Pancreas (tissue), 10 donors: ENCODE results near the gene GPR108. TPM values are rescaled to one million over a fixed set of nuclear protein-coding genes. Genes with fewer than 3 reads are reported as not detected.

ENCODE experiments used
- ATAC-seq, 4 donors: fragments of 200-7000 bp; cut with Tn5 transposase; one replicate each; pipeline versions ENCODE4 v1.8.0 to v1.9.1; 2020; ENCODE audit warnings: mild to moderate bottlenecking in 4 of 4, moderate library complexity in 4 of 4
- DNase-seq, 6 donors: peaks; one replicate each; pipeline ENCODE4 v3.0.0-alpha.2; 2020
- FAIRE-seq: peaks from 2 replicates; lab custom pipeline; 2012; peaks lifted over from hg19 to GRCh38; lab: Jason Lieb, UNC
- H3K27ac ChIP-seq, 4 donors: fragments of 200-600 bp; sonication (generic); 1 replicate in 3 of 4; 2 replicates in 1 of 4; pipeline versions ENCODE4 v1.5.0 to v1.8.0; 2020
- H3K27me3 ChIP-seq, 4 donors: fragments of 200-600 bp; one replicate each; pipeline ENCODE4 v1.8.0; 2021
- H3K36me3 ChIP-seq, 3 donors: fragments of 200-600 bp; sonication (generic) in 1 of 3; one replicate each; pipeline versions ENCODE4 v1.5.0 to v1.8.0; 2020 to 2021
- H3K4me1 ChIP-seq, 3 donors: fragments of 200-600 bp; one replicate each; pipeline ENCODE4 v1.8.0; 2021
- H3K4me3 ChIP-seq, 4 donors: fragments of 200-600 bp; sonication (generic) in 2 of 4; one replicate each; pipeline versions ENCODE4 v1.5.0 to v1.8.0; 2020 to 2021
- H3K9me3 ChIP-seq, 4 donors: fragments of 200-600 bp; one replicate each; pipeline ENCODE4 v1.8.0; 2021
- CTCF ChIP-seq, 4 donors: fragments of 200-600 bp; sonication (generic) in 3 of 4; IDR thresholded peaks; one replicate each; pipeline versions ENCODE4 v1.5.0 to v1.8.0; 2021; ENCODE audit warnings: antibody characterized with exemption in 4 of 4
- WGBS, 2 donors: extraction: QIAGEN DNeasy Blood & Tissue Kit; methylation state at CpG; one replicate each; pipeline ENCODE4 v1.1.7; 2013; 5-methylcytosine and 5-hydroxymethylcytosine counted together
- intact Hi-C, 3 donors: fragments of 100-400 bp; cut with DNase I; formaldehyde crosslinking; loops; one replicate each; pipeline versions ENCODE4 v1.11.1 to v1.14.2; 2022
- polyA plus RNA-seq, 2 donors: library from polyadenylated mRNA; stranded (reverse); fragments of 200-250 nt; gene quantifications; one replicate each; pipeline ENCODE4 v1.2.3, GENCODE V29; 2013
- total RNA-seq, 6 donors: library from RNA; stranded (reverse); fragmentation: NEBNext Ultra II Directional in 4 of 6; extraction: Animal tissue kit (Norgen Biotek cat#: 25700) in 4 of 6; gene quantifications; one replicate each; pipeline versions ENCODE4 v1.2.1 to v1.2.4, GENCODE V29; 2021 to 2023
- donor health status: healthy with polysubstance abuse.
- donor health status: DM: no; HTN: no; CAD: no; lungs with moderate emphysema.
- donor health status: DM: no; HTN: no; CAD: no.
- donor health status: control.
- donor health status: control.
- donor health status: Bipolar disorder and iron deficiency.
- donor health status: DM: yes; HTN: yes; CAD: no.
- donor health status: DM: no; HTN: no; CAD: no.
- donor health status: DM: no; HTN: no; CAD: no.
- donor health status: DM: yes; HTN: yes; CAD: no.

Gene GPR108
- total and polyA plus RNA-seq, 8 donors = 46.1 to 154 (median 54.0) TPM

- Histone ChIP-seq H3K27ac (no peak overlapping the region), H3K27me3 (no peaks in the 10 kb centered on the region), H3K4me1 (no peaks in the 10 kb centered on the region), H3K9me3 (no peaks in the 10 kb centered on the region), H3K36me3 (peaks cover 0 to 4% (median 0%) of the 10 kb centered on the region in 3 donors), H3K4me3 (no peak overlapping the region)
- intact Hi-C loops = no loop called here
- TF ChIP-seq CTCF (IDR thresholded peaks at IDR 0.05) = no peak
- DNase-seq (no peak), FAIRE-seq (no peak), ATAC-seq (peak in 2 of 4 donors; percentile 15 to 57)
- WGBS, 2 donors = 88 to 93% methylated on average over 23 to 24 of the region's 25 CpGs
Observed at GRCh38 chr19:6694147-6694815, 43.1 kb downstream of the GPR108 start.

GRCh38 chr19:6693681-6694080, 43.7 kb downstream of the GPR108 start:
- H3K4me3 ChIP-seq = no peak overlapping the region
- H3K4me1 ChIP-seq = no peaks in the 10 kb centered on the region
- ATAC-seq (peak in 2 of 4 donors; percentile 20 to 21), DNase-seq (no peak), FAIRE-seq (no peak)
- H3K27ac ChIP-seq = no peak overlapping the region
- TF ChIP-seq CTCF (IDR thresholded peaks at IDR 0.05) = no peak
- intact Hi-C loops = no loop called here
- WGBS, 2 donors = 71 to 78% methylated on average over 7 of the region's 7 CpGs
- H3K27me3 ChIP-seq = no peaks in the 10 kb centered on the region
- no peaks in the 10 kb centered on the region for H3K9me3 ChIP-seq
- H3K36me3 ChIP-seq = peaks cover 0 to 4% (median 0%) of the 10 kb centered on the region in 3 donors

GRCh38 chr19:6693056-6693471, 44.3 kb downstream of the GPR108 start:
- ATAC-seq = peak in 1 of 4 donors; percentile 8

GRCh38 chr19:6692027-6692426, 45.4 kb downstream of the GPR108 start:
- Histone ChIP-seq H3K9me3 (no peaks in the 10 kb centered on the region), H3K27me3 (no peaks in the 10 kb centered on the region), H3K4me3 (no peak overlapping the region), H3K36me3 (peaks cover 0 to 4% (median 0%) of the 10 kb centered on the region in 3 donors), H3K27ac (no peak overlapping the region), H3K4me1 (no peaks in the 10 kb centered on the region)
- intact Hi-C loops = no loop called here
- no peak for TF ChIP-seq CTCF (IDR thresholded peaks at IDR 0.05)
- DNase-seq (no peak), ATAC-seq (no peak), FAIRE-seq (no peak)
- WGBS, 2 donors = 69 to 81% methylated on average over 10 of the region's 10 CpGs

More at GRCh38 chr19:6693056-6693471, 44.3 kb downstream of the GPR108 start:
- Histone ChIP-seq H3K9me3 (no peaks in the 10 kb centered on the region), H3K27ac (no peak overlapping the region), H3K4me1 (no peaks in the 10 kb centered on the region), H3K27me3 (no peaks in the 10 kb centered on the region), H3K36me3 (peaks cover 0 to 4% (median 0%) of the 10 kb centered on the region in 3 donors), H3K4me3 (no peak overlapping the region)
- intact Hi-C loops = no loop called here
- no peak for TF ChIP-seq CTCF (IDR thresholded peaks at IDR 0.05)
- FAIRE-seq (no peak), DNase-seq (no peak)
- WGBS, 2 donors = 82 to 90% methylated on average over 13 of the region's 13 CpGs

GRCh38 chr19:6691342-6691741, 46.0 kb downstream of the GPR108 start:
- Histone ChIP-seq H3K9me3 (no peaks in the 10 kb centered on the region), H3K27ac (no peak overlapping the region), H3K27me3 (no peaks in the 10 kb centered on the region), H3K4me3 (no peak overlapping the region), H3K4me1 (no peaks in the 10 kb centered on the region), H3K36me3 (peaks cover 0 to 4% (median 0%) of the 10 kb centered on the region in 3 donors)
- ATAC-seq (no peak), DNase-seq (no peak), FAIRE-seq (no peak)
- TF ChIP-seq CTCF (IDR thresholded peaks at IDR 0.05) = no peak
- 86 to 99% methylated on average over 8 of the region's 8 CpGs for WGBS, 2 donors
- intact Hi-C loops = no loop called here
